MCF 10A (cell line): Measurements from ENCODE around the gene MYZAP. TPM values are rescaled to one million over a fixed set of nuclear protein-coding genes. Genes with fewer than 3 reads are reported as not detected.
A peak's percentile ranks its signal among the peaks of the same experiment; 100 is the strongest.

Experiments
- BruUV-seq: library from RNA; stranded (reverse); fragments of 400-500 nt; replicated peaks from 2 replicates; lab custom pipeline; 2021; lab: Mats Ljungman, UMichigan
- CTCF ChIA-PET: fragments of 300-600 bp; sonication (Branson Sonifier 250); formaldehyde crosslinking; extraction: SDS; loops from one replicate; lab custom pipeline; 2021; ENCODE audit warnings: antibody characterized with exemption, inconsistent platforms; lab: Yijun Ruan, JAX
- POLR2A ChIA-PET: fragments of 300-600, 350-650 bp; sonication (Branson Sonifier 250); formaldehyde crosslinking; extraction: SDS; loops from one replicate; lab custom pipeline; 2020; ENCODE audit warnings: antibody characterized with exemption, inconsistent platforms; lab: Yijun Ruan, JAX
- DNase-seq: peaks from one replicate; pipeline ENCODE4 v3.0.0-alpha.2; 2018; ENCODE audit not compliant: unreplicated experiment
- H3K27ac Mint-ChIP-seq: one replicate; pipeline ENCODE4 v1.8.0; 2022; ENCODE audit warnings: mild to moderate bottlenecking, low read depth, mixed read lengths; ENCODE audit not compliant: unreplicated experiment
- H3K27me3 Mint-ChIP-seq: one replicate; pipeline ENCODE4 v1.8.0; 2022; ENCODE audit warnings: mixed read lengths; ENCODE audit not compliant: insufficient read depth, unreplicated experiment
- H3K36me3 Mint-ChIP-seq: one replicate; pipeline ENCODE4 v1.8.0; 2022; ENCODE audit warnings: mild to moderate bottlenecking, moderate library complexity, mixed read lengths; ENCODE audit not compliant: insufficient read depth, unreplicated experiment
- H3K4me1 Mint-ChIP-seq: one replicate; pipeline ENCODE4 v1.8.0; 2022; ENCODE audit warnings: mixed read lengths; ENCODE audit not compliant: insufficient read depth, unreplicated experiment
- H3K4me3 Mint-ChIP-seq: one replicate; pipeline ENCODE4 v1.8.0; 2022; ENCODE audit warnings: mild to moderate bottlenecking, moderate library complexity, mixed read lengths; ENCODE audit not compliant: unreplicated experiment
- H3K9me3 Mint-ChIP-seq: one replicate; pipeline ENCODE4 v1.8.0; 2022; ENCODE audit warnings: mixed read lengths; ENCODE audit not compliant: unreplicated experiment
- intact Hi-C: fragments of 100-400 bp; cut with micrococcal nuclease; formaldehyde crosslinking; loops from 2 replicates; pipeline ENCODE4 v1.14.1; 2022
- total RNA-seq: library from RNA; stranded (reverse); gene quantifications from 2 replicates; pipeline ENCODE4 v1.2.3, GENCODE V29; 2022
- TF ChIP-seq, protein P1 (sequence below): fragments of 200-600 bp; IDR thresholded peaks from one replicate; pipeline ENCODE4 v1.8.0; 2022; ENCODE audit warnings: antibody characterized with exemption, mild to moderate bottlenecking; ENCODE audit not compliant: unreplicated experiment

The MYZAP gene
- total RNA-seq, 1 experiment from 2014 or later: 1.3 TPM

- intact Hi-C loops: no loop called here
- ChIA-PET POLR2A (interaction anchor here (0.6 to 1.4 kb wide), 3 partner anchors 27 to 551 kb away, joined by 3 to 5 read pairs (median 5); partner anchors contain the start of gene POLR2M), CTCF (interaction anchor here (0.6 to 0.7 kb wide), 2 partner anchors 45 to 105 kb away, joined by 3 read pairs; no protein-coding TSS in a partner anchor)
- H3K36me3 Mint-ChIP-seq: peaks cover 4% of the 10 kb centered on the region
- H3K4me3 Mint-ChIP-seq: peak overlapping the region; percentile 68
- peaks cover 25% of the 10 kb centered on the region for H3K4me1 Mint-ChIP-seq
- no peaks in the 10 kb centered on the region for H3K9me3 Mint-ChIP-seq
- no peak overlapping the region for H3K27ac Mint-ChIP-seq
- H3K27me3 Mint-ChIP-seq: no peaks in the 10 kb centered on the region
- DNase-seq: no peak
- TF ChIP-seq, protein P1, sequence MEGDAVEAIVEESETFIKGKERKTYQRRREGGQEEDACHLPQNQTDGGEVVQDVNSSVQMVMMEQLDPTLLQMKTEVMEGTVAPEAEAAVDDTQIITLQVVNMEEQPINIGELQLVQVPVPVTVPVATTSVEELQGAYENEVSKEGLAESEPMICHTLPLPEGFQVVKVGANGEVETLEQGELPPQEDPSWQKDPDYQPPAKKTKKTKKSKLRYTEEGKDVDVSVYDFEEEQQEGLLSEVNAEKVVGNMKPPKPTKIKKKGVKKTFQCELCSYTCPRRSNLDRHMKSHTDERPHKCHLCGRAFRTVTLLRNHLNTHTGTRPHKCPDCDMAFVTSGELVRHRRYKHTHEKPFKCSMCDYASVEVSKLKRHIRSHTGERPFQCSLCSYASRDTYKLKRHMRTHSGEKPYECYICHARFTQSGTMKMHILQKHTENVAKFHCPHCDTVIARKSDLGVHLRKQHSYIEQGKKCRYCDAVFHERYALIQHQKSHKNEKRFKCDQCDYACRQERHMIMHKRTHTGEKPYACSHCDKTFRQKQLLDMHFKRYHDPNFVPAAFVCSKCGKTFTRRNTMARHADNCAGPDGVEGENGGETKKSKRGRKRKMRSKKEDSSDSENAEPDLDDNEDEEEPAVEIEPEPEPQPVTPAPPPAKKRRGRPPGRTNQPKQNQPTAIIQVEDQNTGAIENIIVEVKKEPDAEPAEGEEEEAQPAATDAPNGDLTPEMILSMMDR: no peak
- no TSS peak for BruUV-seq
These were observed 722 bp downstream of the MYZAP start for GRCh38 chr15:57592426-57592825.

- ChIA-PET POLR2A (interaction anchor here (1.4 kb wide), 1 partner anchor 28 kb away, joined by 5 read pairs; no protein-coding TSS in a partner anchor), CTCF (interaction anchor here (0.6 to 1.4 kb wide), 4 partner anchors 16 to 105 kb away, joined by 3 read pairs; no protein-coding TSS in a partner anchor)
- Mint-ChIP-seq H3K4me3 (peak overlapping the region; percentile 68), H3K36me3 (peaks cover 4% of the 10 kb centered on the region), H3K27ac (no peak overlapping the region), H3K9me3 (no peaks in the 10 kb centered on the region), H3K27me3 (no peaks in the 10 kb centered on the region), H3K4me1 (peaks cover 25% of the 10 kb centered on the region)
- intact Hi-C loops: no loop called here
- BruUV-seq: no TSS peak
- TF ChIP-seq, protein P1: no peak
- no peak for DNase-seq
These were observed 1.2 kb downstream of the MYZAP start for GRCh38 chr15:57592836-57593420.

DNA sequence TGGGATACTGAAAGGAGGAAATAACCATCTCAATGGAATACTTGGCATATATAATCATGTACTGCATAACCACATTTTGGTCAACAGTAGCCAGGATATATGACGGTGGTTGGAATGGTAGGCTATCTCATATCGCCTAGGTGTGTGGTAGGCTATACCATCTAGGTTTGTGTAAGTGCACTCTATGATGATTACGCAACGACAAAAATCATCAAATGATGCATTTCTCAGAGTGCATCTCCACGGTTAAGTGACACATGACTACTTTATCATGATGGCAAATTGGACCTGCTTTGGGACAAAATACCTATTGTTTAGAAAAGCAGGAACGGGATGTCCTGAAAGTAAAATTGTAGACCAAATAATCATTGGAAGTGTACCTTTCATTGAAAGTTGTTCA, 2.8 kb downstream of the MYZAP start:
- no TSS peak for BruUV-seq
- ChIA-PET CTCF (interaction anchor here (1.1 kb wide), 1 partner anchor 17 kb away, joined by 3 read pairs; no protein-coding TSS in a partner anchor), POLR2A (interaction anchor here (0.6 to 1.6 kb wide), 4 partner anchors 9 to 17 kb away, joined by 3 to 5 read pairs (median 4); no protein-coding TSS in a partner anchor)
- Mint-ChIP-seq H3K4me1 (peaks cover 22% of the 10 kb centered on the region), H3K27me3 (no peaks in the 10 kb centered on the region), H3K9me3 (no peaks in the 10 kb centered on the region), H3K36me3 (peaks cover 4% of the 10 kb centered on the region), H3K4me3 (no peak overlapping the region), H3K27ac (no peak overlapping the region)
- TF ChIP-seq, protein P1: no peak
- no peak for DNase-seq
- intact Hi-C loops: no loop called here

DNA sequence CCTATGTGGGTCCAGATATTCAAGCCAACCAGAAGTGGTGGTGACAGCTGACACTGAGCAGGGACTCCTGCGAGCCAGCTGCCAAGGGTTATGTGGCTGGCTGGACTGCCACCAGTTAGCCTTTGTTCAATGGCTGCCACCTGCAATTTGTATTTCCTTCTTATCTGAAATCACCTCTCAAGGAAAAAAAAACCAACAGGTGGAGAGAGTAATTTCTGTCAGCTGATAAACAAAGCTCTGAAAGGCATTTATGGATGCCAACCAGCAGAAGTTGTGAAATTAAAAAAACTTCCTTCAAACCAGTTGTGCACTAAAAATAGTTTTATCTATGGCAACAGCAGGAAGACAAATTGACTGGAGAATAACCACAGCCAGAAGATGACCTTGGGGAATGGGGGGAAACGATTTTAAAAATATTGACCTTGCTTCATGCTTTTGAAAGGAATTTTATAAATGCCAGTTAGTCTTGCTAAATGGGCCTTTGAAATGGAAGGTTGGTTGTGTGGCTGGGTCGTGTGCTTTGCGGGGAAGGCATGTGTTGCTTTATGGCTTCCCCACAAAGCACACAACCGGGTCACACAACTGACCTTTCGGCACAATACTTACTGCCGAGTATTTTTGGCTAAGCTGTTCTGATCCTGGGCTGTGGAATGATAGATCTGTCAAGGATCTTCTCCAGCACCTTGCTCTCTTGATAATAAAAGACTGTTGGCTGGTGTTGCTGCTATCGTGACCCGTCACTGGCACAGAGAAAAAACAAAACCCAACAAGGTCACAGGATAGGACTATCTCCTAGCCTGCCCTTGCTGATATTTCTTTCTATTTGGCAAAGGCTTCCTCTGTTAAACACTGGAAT, 3.5 kb downstream of the MYZAP start:
- H3K4me3 Mint-ChIP-seq: no peak overlapping the region

More for the DNA sequence above, 3.5 kb downstream of the MYZAP start:
- TF ChIP-seq, protein P1: no peak
- Mint-ChIP-seq H3K27me3 (no peaks in the 10 kb centered on the region), H3K4me1 (peaks cover 14% of the 10 kb centered on the region), H3K27ac (no peak overlapping the region), H3K9me3 (no peaks in the 10 kb centered on the region), H3K36me3 (peaks cover 2% of the 10 kb centered on the region)
- intact Hi-C loops: no loop called here
- CTCF ChIA-PET: interaction anchor here (0.6 to 1.2 kb wide), 3 partner anchors 16 to 68 kb away, joined by 3 to 4 read pairs (median 3); no protein-coding TSS in a partner anchor
- DNase-seq: no peak
- BruUV-seq: no TSS peak
- POLR2A ChIA-PET: interaction anchor here (0.9 to 1.6 kb wide), 3 partner anchors 10 to 16 kb away, joined by 3 to 5 read pairs (median 4); no protein-coding TSS in a partner anchor
